IPS DF 6.9 (cell line): ENCODE measurements around the gene MEIOC.
A peak's percentile ranks its signal among the peaks of the same experiment; 100 is the strongest.
"Not testable (repeated sequence)": the region's sequence is repeated elsewhere in the genome, so short reads cannot be mapped to it uniquely, and the experiment has no call there.

Source experiments
- DNase-seq: peaks from one replicate; pipeline ENCODE4 v3.0.0-alpha.2; 2013; ENCODE audit warnings: low read depth, low spot score
- H3K27ac ChIP-seq: one replicate; pipeline ENCODE4 v1.5.1; 2013; ENCODE audit warnings: low read length, control low read depth
- H3K27me3 ChIP-seq: 2 replicates; pipeline ENCODE4 v1.6.1; 2013; ENCODE audit warnings: mild to moderate bottlenecking, low read length; ENCODE audit not compliant: control insufficient read depth, insufficient read depth
- H3K36me3 ChIP-seq: 2 replicates; pipeline ENCODE4 v1.6.1; 2013; ENCODE audit warnings: low read length; ENCODE audit not compliant: control insufficient read depth, insufficient read depth
- H3K4me1 ChIP-seq: 2 replicates; pipeline ENCODE4 v1.6.1; 2013; ENCODE audit warnings: low read length; ENCODE audit not compliant: control insufficient read depth, insufficient read depth
- H3K4me3 ChIP-seq: 2 replicates; pipeline ENCODE4 v1.5.1; 2013; ENCODE audit warnings: mild to moderate bottlenecking, low read length
- H3K9me3 ChIP-seq: 2 replicates; pipeline ENCODE4 v1.6.1; 2013; ENCODE audit warnings: low read length, inconsistent platforms; ENCODE audit not compliant: control insufficient read depth, insufficient read depth
- WGBS: extraction: QIAGEN DNeasy Blood & Tissue Kit; methylation state at CpG from one replicate; pipeline ENCODE4 v1.1.7; 2013; ENCODE audit warnings: mixed read lengths, missing lambda C conversion rate; ENCODE audit not compliant: insufficient read length, insufficient coverage; 5-methylcytosine and 5-hydroxymethylcytosine counted together

Gene MEIOC

DNA sequence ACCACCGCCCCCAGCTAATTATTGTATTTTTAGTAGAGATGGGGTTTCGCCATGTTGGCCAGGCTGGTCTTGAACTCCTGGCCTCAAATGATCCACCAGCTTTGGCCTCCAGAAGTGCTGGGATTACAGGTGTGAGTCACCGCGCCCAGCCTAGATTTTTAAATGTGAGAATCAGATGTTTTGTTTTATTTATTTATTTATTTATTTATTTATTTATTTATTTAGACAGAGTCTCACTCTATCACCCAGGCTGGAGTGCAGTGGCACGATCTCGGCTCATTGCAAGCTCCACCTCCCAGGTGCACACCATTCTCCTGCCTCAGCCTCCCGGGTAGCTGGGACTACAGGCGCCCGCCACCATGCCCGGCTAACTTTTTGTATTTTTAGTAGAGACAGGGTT is 44.0 kb downstream of the MEIOC start:
- H3K9me3 ChIP-seq, H3K4me1 ChIP-seq, H3K27ac ChIP-seq, H3K4me3 ChIP-seq, DNase-seq, H3K36me3 ChIP-seq, H3K27me3 ChIP-seq: not testable (repeated sequence)
- WGBS = no CpG with 5 or more reads among the region's 10 CpGs

GRCh38 chr17:44707755-44708400 is 51.6 kb downstream of the MEIOC start:
- Histone ChIP-seq H3K36me3 (no peaks in the 10 kb centered on the region), H3K27me3 (no peaks in the 10 kb centered on the region), H3K27ac (no peak overlapping the region), H3K4me1 (no peaks in the 10 kb centered on the region), H3K4me3 (peak overlapping the region; percentile 91; the same call in 1 of the 2 replicates), H3K9me3 (no peaks in the 10 kb centered on the region)
- 100% methylated on average over 2 of the region's 4 CpGs for WGBS
- no peak for DNase-seq

GRCh38 chr17:44708401-44709263 is 52.4 kb downstream of the MEIOC start, which contains the start of gene DBF4B:
DBF4B (plus strand) TSS chr17:44708665; CDS start chr17:44708821, 156 bp downstream.
- Histone ChIP-seq H3K27ac (no peak within 1 kb of the TSS), H3K36me3 (no peaks in the 10 kb centered on the region), H3K4me1 (no peaks in the 10 kb centered on the region), H3K4me3 (peak within 1 kb of the TSS; percentile 91), H3K9me3 (no peaks in the 10 kb centered on the region), H3K27me3 (no peaks in the 10 kb centered on the region)
- peak; percentile 91 for DNase-seq
- no CpG with 5 or more reads among the region's 52 CpGs for WGBS

- WGBS = no CpG with 5 or more reads among the region's 1 CpG
- Histone ChIP-seq H3K27ac (no peak overlapping the region), H3K27me3 (no peaks in the 10 kb centered on the region)
Observed at GRCh38 chr17:44719444-44719843, 63.2 kb downstream of the MEIOC start.

DNA sequence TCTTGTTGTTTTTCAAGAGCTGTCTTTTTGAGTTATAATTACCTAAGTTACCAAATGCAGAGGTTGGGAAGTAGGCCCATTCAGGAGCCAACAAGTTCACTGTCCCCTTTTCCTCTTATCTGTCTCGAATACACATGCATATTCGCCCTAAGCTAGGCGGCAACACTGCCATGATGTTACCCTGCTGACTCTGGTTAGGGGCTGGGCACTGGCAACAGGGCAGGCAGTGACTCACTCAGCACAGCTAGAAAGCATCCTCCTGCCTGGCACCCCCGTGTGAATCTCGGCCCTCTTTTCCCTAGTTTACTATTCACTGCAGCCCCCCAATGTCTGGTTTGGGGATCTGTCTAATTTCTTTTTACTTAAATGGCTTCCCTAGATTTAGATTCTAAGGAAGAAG is 66.0 kb downstream of the MEIOC start:
- Histone ChIP-seq H3K9me3 (no peaks in the 10 kb centered on the region), H3K36me3 (peaks cover 4% of the 10 kb centered on the region; the same call in 1 of the 2 replicates), H3K4me1 (no peaks in the 10 kb centered on the region), H3K4me3 (no peak overlapping the region), H3K27ac (no peak overlapping the region), H3K27me3 (no peaks in the 10 kb centered on the region)
- DNase-seq = no peak
- no CpG with 5 or more reads among the region's 5 CpGs for WGBS

More at GRCh38 chr17:44719444-44719843, 63.2 kb downstream of the MEIOC start:
- H3K4me3 ChIP-seq = no peak overlapping the region
- H3K9me3 ChIP-seq = no peaks in the 10 kb centered on the region
- no peaks in the 10 kb centered on the region for H3K4me1 ChIP-seq
- H3K36me3 ChIP-seq = peaks cover 4% of the 10 kb centered on the region; the same call in 1 of the 2 replicates
- DNase-seq = no peak
